Measurements from ENCODE around the gene MEG3. TPM values are rescaled to one million over a fixed set of nuclear protein-coding genes. Genes with fewer than 3 reads are reported as not detected.
A peak's percentile ranks its signal among the peaks of the same experiment; 100 is the strongest.

Gene MEG3
- total RNA-seq, 1 experiment from 2014 or later = 0.72 TPM

- DNase-seq (ENCODE audit: low read depth) = no peak
Measured at GRCh38 chr14:100864960-100865681, 39.2 kb downstream of the MEG3 start.

- no peak for DNase-seq (ENCODE audit: low read depth)
Measured at GRCh38 chr14:100865682-100866591, 40.0 kb downstream of the MEG3 start.

- no peak for DNase-seq (ENCODE audit: low read depth)
Measured at GRCh38 chr14:100866666-100867630, 41.0 kb downstream of the MEG3 start.

GRCh38 chr14:100867631-100868315 lies 41.9 kb downstream of the MEG3 start:
- no peak for DNase-seq (ENCODE audit: low read depth)

GRCh38 chr14:100868621-100869370 lies 42.9 kb downstream of the MEG3 start:
- DNase-seq (ENCODE audit: low read depth) = no peak

GRCh38 chr14:100871234-100872186 lies 45.6 kb downstream of the MEG3 start:
- DNase-seq (ENCODE audit: low read depth) = peak; percentile 3

- no peak for DNase-seq (ENCODE audit: low read depth)
Measured at GRCh38 chr14:100872259-100873095, 46.6 kb downstream of the MEG3 start.

- DNase-seq (ENCODE audit: low read depth) = no peak
Measured at GRCh38 chr14:100873096-100873482, 47.2 kb downstream of the MEG3 start.

GRCh38 chr14:100874051-100874410 lies 48.1 kb downstream of the MEG3 start:
- DNase-seq (ENCODE audit: low read depth) = no peak

- no peak for DNase-seq (ENCODE audit: low read depth)
Measured at GRCh38 chr14:100874411-100875091, 48.6 kb downstream of the MEG3 start.

GRCh38 chr14:100875126-100875525 lies 49.2 kb downstream of the MEG3 start:
- DNase-seq (ENCODE audit: low read depth) = no peak

- DNase-seq (ENCODE audit: low read depth) = no peak
Measured at GRCh38 chr14:100875861-100876590, 50.1 kb downstream of the MEG3 start.

- no peak for DNase-seq (ENCODE audit: low read depth)
Measured at GRCh38 chr14:100878271-100879146, 52.6 kb downstream of the MEG3 start.

- DNase-seq (ENCODE audit: low read depth) = no peak
Measured at GRCh38 chr14:100879194-100879593, 53.3 kb downstream of the MEG3 start.

- no peak for DNase-seq (ENCODE audit: low read depth)
Measured at GRCh38 chr14:100879782-100880181, 53.9 kb downstream of the MEG3 start.
